ENCODE results near the gene ADAM11. TPM values are rescaled to one million over a fixed set of nuclear protein-coding genes. Genes with fewer than 3 reads are reported as not detected.

Gene ADAM11
- total and polyA plus RNA-seq, 2 of the 8 experiments (the other 6 are each of a cell fraction or from before 2014, with no cell fraction given): 2.3 to 2.9 TPM

DNA sequence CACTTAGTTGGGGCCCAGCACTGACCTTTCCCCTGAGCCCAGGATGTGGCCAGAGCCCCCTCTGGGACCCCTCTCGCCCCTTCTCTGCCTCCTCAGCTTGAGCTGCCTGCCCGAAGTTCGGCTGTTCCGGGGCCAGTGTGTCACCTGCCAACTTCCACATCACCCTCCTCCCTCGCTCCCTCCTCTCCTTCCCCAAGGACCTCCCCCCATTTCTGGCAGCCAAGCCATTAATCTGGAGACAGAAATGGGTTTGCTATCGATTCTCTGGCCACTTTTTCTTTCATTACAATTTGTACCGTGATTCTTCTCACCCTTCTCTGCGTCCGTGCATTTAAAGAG lies 8.8 kb upstream of the ADAM11 start (continued):
- no peak for TF ChIP-seq JUND (IDR thresholded peaks at IDR 0.05; ENCODE audit: low read length)
- TF ChIP-seq RXRA (IDR thresholded peaks at IDR 0.05; ENCODE audit: insufficient read depth, low read depth, low read length): no peak
- TF ChIP-seq TBP (IDR thresholded peaks at IDR 0.05; ENCODE audit: low read depth, low read length): no peak
- TF ChIP-seq KDM5A (IDR thresholded peaks at IDR 0.05; ENCODE audit: low read length): no peak
- TF ChIP-seq BRCA1 (IDR thresholded peaks at IDR 0.05; ENCODE audit: low read depth, low read length): no peak
- no peak for TF ChIP-seq RBBP5 (IDR thresholded peaks at IDR 0.05; ENCODE audit: borderline replicate concordance, low read depth, low read length)

All from H1 (cell line).